Lung (tissue), 12 donors: ENCODE measurements around the gene TPM4. TPM values are rescaled to one million over a fixed set of nuclear protein-coding genes. Genes with fewer than 3 reads are reported as not detected.

Source experiments
- ATAC-seq: fragments of 200-7000 bp; cut with Tn5 transposase; one replicate; pipeline ENCODE4 v1.9.1; 2020; ENCODE audit warnings: moderate number of reproducible peaks; ENCODE audit not compliant: insufficient read depth, low FRiP score
- DNase-seq, 3 donors: peaks; one replicate each; pipeline ENCODE4 v3.0.0-alpha.2; 2013 to 2017
- H3K27ac ChIP-seq, 2 donors: one replicate each; pipeline ENCODE4 v1.5.1; 2013; ENCODE audit warnings: mild to moderate bottlenecking in 2 of 2, moderate library complexity in 2 of 2, control low read depth in 1 of 2, inconsistent platforms in 1 of 2, low read depth in 1 of 2, low read length in 1 of 2
- H3K27me3 ChIP-seq, 3 donors: one replicate each; pipeline ENCODE4 v1.5.1; 2013; ENCODE audit warnings: low read length in 2 of 3; ENCODE audit not compliant: control insufficient read depth in 3 of 3, insufficient read depth in 3 of 3
- H3K36me3 ChIP-seq, 4 donors: one replicate each; pipeline ENCODE4 v1.5.1; 2013; ENCODE audit warnings: low read length in 4 of 4, mild to moderate bottlenecking in 1 of 4, moderate library complexity in 1 of 4; ENCODE audit not compliant: control insufficient read depth in 4 of 4, insufficient read depth in 4 of 4
- H3K4me1 ChIP-seq, 5 donors: one replicate each; pipeline ENCODE4 v1.5.1; 2013; ENCODE audit warnings: low read length in 5 of 5, mild to moderate bottlenecking in 2 of 5, moderate library complexity in 1 of 5; ENCODE audit not compliant: control insufficient read depth in 5 of 5, insufficient read depth in 5 of 5
- H3K4me3 ChIP-seq: one replicate; pipeline ENCODE4 v1.5.1; 2013; ENCODE audit warnings: mild to moderate bottlenecking, control low read depth, moderate library complexity
- H3K9ac ChIP-seq, 2 donors: one replicate each; pipeline ENCODE4 v1.5.1; 2013; ENCODE audit warnings: low read length in 2 of 2, control low read depth in 1 of 2; ENCODE audit not compliant: insufficient read depth in 1 of 2
- H3K9me3 ChIP-seq, 4 donors: one replicate each; pipeline ENCODE4 v1.5.1; 2013; ENCODE audit warnings: low read length in 3 of 4, mild to moderate bottlenecking in 1 of 4, moderate library complexity in 1 of 4; ENCODE audit not compliant: control insufficient read depth in 4 of 4, insufficient read depth in 3 of 4
- CTCF ChIP-seq: IDR thresholded peaks from 2 replicates; pipeline ENCODE4 v1.5.1; 2012; ENCODE audit warnings: mild to moderate bottlenecking; ENCODE audit errors: control extremely low read depth, extremely low read depth
- WGBS, 2 donors: extraction: QIAGEN DNeasy Blood & Tissue Kit; methylation state at CpG; one replicate each; pipeline ENCODE4 v1.1.7; 2013; 5-methylcytosine and 5-hydroxymethylcytosine counted together
- polyA plus RNA-seq, 2 donors: library from polyadenylated mRNA; stranded (reverse); fragments of 200-250 nt; gene quantifications; one replicate each; pipeline ENCODE4 v1.2.1, GENCODE V29; 2013
- total RNA-seq, 2 donors: library from RNA; depleted of rRNA in 1 of 2; stranded (reverse); fragments of >200 nt in 1 of 2; gene quantifications; one replicate each; pipeline ENCODE4 v1.2.1, GENCODE V29; 2014 to 2021
- donor health status: control.
- donor health status: control.
- donor health status: Bipolar disorder and iron deficiency.
- donor health status: healthy.
- donor health status: DM: yes; HTN: yes; CAD: no.

TPM4 gene
- total and polyA plus RNA-seq, 4 donors: 274 to 438 (median 383) TPM

- H3K27me3 ChIP-seq: no peaks in the 10 kb centered on the region
- H3K27ac ChIP-seq: no peak overlapping the region
- H3K36me3 ChIP-seq: no peaks in the 10 kb centered on the region
- no peak for ATAC-seq
- TF ChIP-seq CTCF: no peak
- no peak overlapping the region for H3K4me3 ChIP-seq
- H3K9ac ChIP-seq: no peak overlapping the region
- WGBS, 2 donors: 79 to 88% methylated on average over 17 of the region's 17 CpGs
- DNase-seq: no peak
- no peaks in the 10 kb centered on the region for H3K9me3 ChIP-seq
- H3K4me1 ChIP-seq: no peaks in the 10 kb centered on the region
These were observed 38.7 kb upstream of the TPM4 start for GRCh38 chr19:16037424-16038195.

DNA sequence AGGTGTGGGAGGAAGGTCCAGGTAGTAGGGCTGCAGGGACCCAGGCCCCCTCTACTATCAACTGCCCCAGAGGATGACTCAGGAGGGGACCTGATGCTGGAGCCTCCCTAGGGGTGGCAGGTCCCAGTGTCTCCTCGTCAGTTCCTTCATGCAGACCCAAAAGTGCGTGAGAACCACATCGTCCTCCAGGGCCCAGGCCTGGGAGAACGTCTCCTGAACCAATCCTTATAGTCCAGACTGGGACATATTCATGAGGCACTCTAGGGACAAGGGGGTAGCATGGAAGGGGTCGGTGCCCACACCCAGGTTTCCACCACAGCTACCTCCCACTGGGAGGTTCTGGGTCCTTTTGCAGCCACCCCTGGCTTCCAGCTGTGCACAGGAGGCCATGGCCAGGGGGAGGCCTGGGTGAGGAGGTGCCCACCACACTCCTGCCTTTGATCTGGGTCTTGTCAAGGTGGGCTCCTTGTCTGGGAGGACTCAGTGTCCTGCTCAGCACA is 38.0 kb upstream of the TPM4 start:
- ATAC-seq: no peak
- 84 to 92% methylated on average over 5 of the region's 5 CpGs for WGBS, 2 donors
- no peak for DNase-seq
- H3K4me1 ChIP-seq: no peaks in the 10 kb centered on the region
- H3K9me3 ChIP-seq: no peaks in the 10 kb centered on the region
- no peak overlapping the region for H3K27ac ChIP-seq
- H3K4me3 ChIP-seq: no peak overlapping the region
- TF ChIP-seq CTCF: no peak
- no peak overlapping the region for H3K9ac ChIP-seq
- H3K27me3 ChIP-seq: no peaks in the 10 kb centered on the region
- H3K36me3 ChIP-seq: no peaks in the 10 kb centered on the region

- H3K4me1 ChIP-seq: no peaks in the 10 kb centered on the region
- no peak overlapping the region for H3K4me3 ChIP-seq
- WGBS, 2 donors: 92 to 96% methylated on average over 18 of the region's 18 CpGs
- H3K36me3 ChIP-seq: no peaks in the 10 kb centered on the region
- H3K27ac ChIP-seq: no peak overlapping the region
- ATAC-seq: no peak
- H3K9ac ChIP-seq: no peak overlapping the region
- no peaks in the 10 kb centered on the region for H3K27me3 ChIP-seq
- H3K9me3 ChIP-seq: no peaks in the 10 kb centered on the region
- no peak for DNase-seq
- no peak for TF ChIP-seq CTCF
These were observed 37.2 kb upstream of the TPM4 start for GRCh38 chr19:16039081-16039480.
